ENCODE results near the gene GSTT4.
"Not testable (repeated sequence)": the region's sequence is repeated elsewhere in the genome, so short reads cannot be mapped to it uniquely, and the experiment has no call there.

The GSTT4 gene

DNA sequence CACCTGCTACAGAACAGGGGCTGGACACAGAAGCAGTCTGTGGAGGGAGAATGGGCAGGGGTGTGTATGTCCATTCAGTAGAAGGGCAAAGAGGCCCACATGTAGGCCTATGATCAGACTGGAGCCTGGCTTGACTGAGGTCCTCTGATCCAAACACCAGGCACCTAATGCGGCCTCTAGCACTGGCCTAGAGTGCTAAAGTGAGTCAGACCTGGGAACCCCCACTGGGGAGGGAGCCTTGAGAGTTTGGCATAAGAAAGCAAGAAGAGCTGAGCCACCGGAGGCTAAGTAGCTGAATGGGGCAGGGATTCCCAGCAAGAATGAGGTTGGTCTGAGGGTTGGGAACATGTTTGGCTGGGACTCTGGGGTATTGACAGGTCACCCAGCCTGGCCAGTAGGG, 53.9 kb downstream of the GSTT4 start:
- H4K20me1 ChIP-seq (ENCODE audit: insufficient read depth, low read length); H3K79me2 ChIP-seq (ENCODE audit: insufficient read depth, low read length); H3K36me3 ChIP-seq (ENCODE audit: insufficient read depth, low read length); ATAC-seq (ENCODE audit: insufficient read depth, low read depth); DNase-seq; H3K27ac ChIP-seq (ENCODE audit: low read length); H3K27me3 ChIP-seq (ENCODE audit: insufficient read depth, low read length, poor library complexity); H3K4me1 ChIP-seq (ENCODE audit: insufficient read depth, low read length); H3K9me3 ChIP-seq (ENCODE audit: insufficient read depth, low read length, severe bottlenecking); H3K4me3 ChIP-seq (ENCODE audit: low read depth in 1 of 2, low read length in 2 of 2); H3K9ac ChIP-seq (ENCODE audit: low read depth, low read length); H3K4me2 ChIP-seq (ENCODE audit: insufficient read depth, low read length); H2AFZ ChIP-seq (ENCODE audit: low read depth, low read length): not testable (repeated sequence)

DNA sequence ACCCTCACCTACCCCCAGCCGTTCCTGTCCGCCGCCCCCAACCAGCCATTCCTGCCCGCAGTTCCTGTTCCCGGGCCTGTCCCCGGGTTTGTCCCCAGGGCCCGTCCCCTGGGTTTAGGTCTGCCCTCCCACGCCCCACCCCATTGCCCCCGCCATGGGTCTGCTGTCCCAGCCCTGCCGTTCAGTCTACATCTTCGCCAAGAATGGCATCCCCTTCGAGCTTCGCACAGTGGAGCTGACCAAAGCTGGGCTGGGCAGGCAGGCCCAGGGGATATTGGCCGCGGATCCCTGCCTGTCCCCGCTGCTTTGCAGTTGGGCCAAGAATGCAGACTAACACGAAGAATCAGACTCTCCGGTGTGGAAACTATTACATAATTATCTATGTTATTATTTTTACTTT, 55.5 kb downstream of the GSTT4 start:
- not testable (repeated sequence) for H2AFZ ChIP-seq (ENCODE audit: low read depth, low read length); H3K79me2 ChIP-seq (ENCODE audit: insufficient read depth, low read length); ATAC-seq (ENCODE audit: insufficient read depth, low read depth); H3K4me2 ChIP-seq (ENCODE audit: insufficient read depth, low read length); DNase-seq; H4K20me1 ChIP-seq (ENCODE audit: insufficient read depth, low read length); H3K27me3 ChIP-seq (ENCODE audit: insufficient read depth, low read length, poor library complexity); H3K9ac ChIP-seq (ENCODE audit: low read depth, low read length); H3K27ac ChIP-seq (ENCODE audit: low read length); H3K9me3 ChIP-seq (ENCODE audit: insufficient read depth, low read length, severe bottlenecking); H3K36me3 ChIP-seq (ENCODE audit: insufficient read depth, low read length); H3K4me1 ChIP-seq (ENCODE audit: insufficient read depth, low read length); H3K4me3 ChIP-seq (ENCODE audit: low read depth in 1 of 2, low read length in 2 of 2)
